ENCODE data around the gene KLHL8. TPM values are rescaled to one million over a fixed set of nuclear protein-coding genes. Genes with fewer than 3 reads are reported as not detected.

KLHL8 gene
- total RNA-seq, 1 experiment from 2014 or later, result 24.2 TPM

- ChIA-PET POLR2A (no interaction called here), CTCF (no interaction called here), RAD21 (ENCODE audit: low non-redundant PET in 1 of 2, low total read pairs in 2 of 2, uncharacterized antibody in 2 of 2, unreplicated experiment in 2 of 2) (no interaction called here)
- Histone ChIP-seq H3K36me3 (ENCODE audit: control insufficient read depth in 1 of 2, insufficient read depth in 2 of 2, low read length in 2 of 2) (peaks cover 0 to 2% of the 10 kb centered on the region in 2 experiments; a peak in 1 of 4 replicates), H3K4me3 (replicated peaks in 1 of 2; ENCODE audit: low read depth in 1 of 2, low read length in 2 of 2) (no peak overlapping the region), H3K4me2 (ENCODE audit: low read length) (no peak overlapping the region), H3K9me2 (ENCODE audit: insufficient read depth) (no peaks in the 10 kb centered on the region), H3K9me3 (ENCODE audit: control insufficient read depth in 1 of 2, insufficient read depth in 1 of 2, low read depth in 1 of 2, low read length in 2 of 2) (no peaks in the 10 kb centered on the region), H3K79me2 (ENCODE audit: insufficient read depth, low read length) (no peaks in the 10 kb centered on the region), H3K27me3 (ENCODE audit: insufficient read depth, low read length) (no peaks in the 10 kb centered on the region), H2AFZ (ENCODE audit: low read depth, low read length, poor library complexity, severe bottlenecking) (no peak overlapping the region), H3K9ac (ENCODE audit: low read length) (no peak overlapping the region), H4K20me1 (ENCODE audit: insufficient read depth) (no peaks in the 10 kb centered on the region), H3K4me1 (ENCODE audit: control insufficient read depth in 1 of 2, insufficient read depth in 2 of 2, low read length in 2 of 2) (no peaks in the 10 kb centered on the region), H3K27ac (ENCODE audit: low read depth, low read length) (no peak overlapping the region)
- TF ChIP-seq CBX3 (IDR thresholded peaks at IDR 0.05; ENCODE audit: low read depth) (no peak), EZH2phosphoT487 (IDR thresholded peaks at IDR 0.05; ENCODE audit: borderline replicate concordance) (no peak), ZBTB33 (IDR thresholded peaks at IDR 0.05; ENCODE audit: extremely low read depth, insufficient replicate concordance, low read length) (no peak), POLR2AphosphoS5 (IDR thresholded peaks at IDR 0.05; ENCODE audit: low read depth, low read length) (no peak), REST (IDR thresholded peaks at IDR 0.05; ENCODE audit: low read depth) (no peak), SP1 (IDR thresholded peaks at IDR 0.05; ENCODE audit: low read depth) (no peak), ZFX (IDR thresholded peaks at IDR 0.05) (no peak), YY1 (IDR thresholded peaks at IDR 0.05; ENCODE audit: extremely low read depth, insufficient replicate concordance, low read depth, low read length) (no peak), POLR2A (IDR thresholded peaks at IDR 0.05; ENCODE audit: borderline replicate concordance, extremely low read depth, insufficient read depth, insufficient read length) (no peak), EGR1 (IDR thresholded peaks at IDR 0.05; ENCODE audit: low read depth) (no peak), MAX (IDR thresholded peaks at IDR 0.05) (no peak), SRF (IDR thresholded peaks at IDR 0.05; ENCODE audit: low read depth) (no peak), ZNF274 (IDR thresholded peaks at IDR 0.05; ENCODE audit: low read depth, low read length) (no peak), JUND (IDR thresholded peaks at IDR 0.05) (no peak), EZH2 (IDR thresholded peaks at IDR 0.05) (no peak), CEBPB (IDR thresholded peaks at IDR 0.05; ENCODE audit: low read depth) (no peak), SIN3A (IDR thresholded peaks at IDR 0.05; ENCODE audit: low read depth) (no peak), TCF7L2 (IDR thresholded peaks at IDR 0.05; ENCODE audit: borderline replicate concordance, extremely low read depth, insufficient read depth, insufficient read length) (no peak), ELF1 (IDR thresholded peaks at IDR 0.05; ENCODE audit: borderline replicate concordance, low read depth) (no peak)
- intact Hi-C loops (cut with micrococcal nuclease), result no loop called here
- ATAC-seq, result no peak
- no peak for DNase-seq (ENCODE audit: low read depth, low spot score)
- BruUV-seq (replicated peaks), result no TSS peak
Observed at GRCh38 chr4:87133183-87133582, 87.2 kb downstream of the KLHL8 start.

Measured in HCT116 (cell line).